IPS DF 4.7 (cell line): Measurements from ENCODE around the gene FBXL22.
"Not testable (repeated sequence)": the region's sequence is repeated elsewhere in the genome, so short reads cannot be mapped to it uniquely, and the experiment has no call there.

Source experiments
- DNase-seq: peaks from one replicate; pipeline ENCODE4 v3.0.0-alpha.2; 2013; ENCODE audit warnings: low spot score; ENCODE audit errors: extremely low read depth

The FBXL22 gene

GRCh38 chr15:63611177-63611576 is 14.0 kb downstream of the FBXL22 start:
- DNase-seq: no peak

- DNase-seq: no peak
These were observed 15.1 kb downstream of the FBXL22 start for GRCh38 chr15:63612300-63612699.

GRCh38 chr15:63615935-63616334 is 18.7 kb downstream of the FBXL22 start:
- DNase-seq: no peak

GRCh38 chr15:63617147-63617546 is 20.0 kb downstream of the FBXL22 start:
- DNase-seq: not testable (repeated sequence)

GRCh38 chr15:63617627-63618026 is 20.4 kb downstream of the FBXL22 start:
- DNase-seq: not testable (repeated sequence)

- not testable (repeated sequence) for DNase-seq
These were observed 23.6 kb downstream of the FBXL22 start for GRCh38 chr15:63620760-63621159.

GRCh38 chr15:63623232-63623969 is 26.2 kb downstream of the FBXL22 start:
- DNase-seq: no peak

- no peak for DNase-seq
These were observed 29.8 kb downstream of the FBXL22 start for GRCh38 chr15:63626955-63627354.

- DNase-seq: no peak
These were observed 31.1 kb downstream of the FBXL22 start for GRCh38 chr15:63628123-63628822.

- DNase-seq: no peak
These were observed 33.0 kb downstream of the FBXL22 start for GRCh38 chr15:63630036-63630751.

GRCh38 chr15:63633312-63633711 is 36.1 kb downstream of the FBXL22 start:
- no peak for DNase-seq

- no peak for DNase-seq
These were observed 37.0 kb downstream of the FBXL22 start for GRCh38 chr15:63634154-63634553.

- DNase-seq: no peak
These were observed 39.4 kb downstream of the FBXL22 start for GRCh38 chr15:63636518-63637061.

GRCh38 chr15:63638839-63639238 is 41.7 kb downstream of the FBXL22 start:
- no peak for DNase-seq

- no peak for DNase-seq
These were observed 43.0 kb downstream of the FBXL22 start for GRCh38 chr15:63640146-63640545.
